GM20431 (cell line): ENCODE measurements around the gene IPCEF1.

Source experiments
- in situ Hi-C: fragments of 300-500 bp; cut with MseI, MboI; formaldehyde crosslinking; loops from one replicate; pipeline ENCODE4 v1.15.0; 2020; ENCODE audit warnings: low sequenced_read_pairs; ENCODE audit not compliant: unreplicated experiment

IPCEF1 gene

DNA sequence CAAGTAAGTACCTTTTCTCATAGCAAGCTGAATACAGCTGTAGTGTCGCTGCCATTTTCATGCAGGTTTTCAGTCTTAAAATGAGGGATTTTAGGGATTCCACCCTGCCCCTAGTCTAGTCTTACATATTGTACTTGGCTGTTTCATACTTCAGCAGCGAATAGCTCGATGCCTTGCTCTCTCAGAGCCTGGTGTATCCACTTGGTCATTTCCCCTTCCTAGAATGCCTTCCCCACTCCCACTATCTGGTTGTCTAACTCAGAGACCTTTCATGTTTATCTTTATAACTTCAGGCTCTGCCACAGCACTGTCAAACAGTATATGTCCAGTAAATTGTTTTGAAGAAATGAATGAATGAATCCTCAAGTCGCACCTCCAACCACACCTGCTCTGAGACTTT lies 21.1 kb upstream of the IPCEF1 start:
- in situ Hi-C loops = no loop called here

DNA sequence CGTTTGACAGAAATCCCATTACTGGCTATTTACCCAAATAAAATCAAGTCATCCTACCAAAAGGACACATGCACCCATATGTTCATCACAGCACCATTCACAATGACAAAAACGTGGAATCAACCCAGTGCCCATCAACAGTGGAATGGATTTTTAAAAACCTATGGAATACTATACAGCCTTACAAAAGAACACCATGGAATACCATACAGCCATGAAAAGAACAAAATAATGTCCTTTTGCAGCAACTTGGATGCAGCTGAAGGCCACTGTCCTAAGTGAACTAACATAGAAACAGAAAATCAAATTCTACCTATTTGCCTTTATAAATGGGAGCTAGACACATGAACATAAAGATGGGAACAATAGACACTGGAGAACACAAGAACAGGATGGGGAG lies 17.4 kb upstream of the IPCEF1 start:
- in situ Hi-C loops = no loop called here

DNA sequence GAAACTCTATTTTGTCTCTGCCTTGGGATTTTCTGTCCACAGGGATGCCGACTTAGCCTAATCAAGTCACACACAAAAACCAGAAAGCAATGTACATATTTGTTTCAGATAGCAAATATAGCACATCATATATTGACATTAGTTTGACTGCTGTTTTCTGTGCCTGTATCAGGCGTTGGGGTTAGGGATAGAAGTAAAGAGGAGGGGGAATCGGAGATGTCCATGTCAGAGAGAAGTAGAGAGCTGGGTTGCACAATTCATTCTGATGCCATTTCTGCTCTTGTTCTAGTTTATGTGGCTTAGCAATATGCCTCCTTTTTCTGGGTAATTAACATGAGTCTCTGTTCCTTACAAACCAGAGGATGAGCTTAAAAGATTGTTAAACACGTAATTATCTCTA lies 14.7 kb upstream of the IPCEF1 start:
- in situ Hi-C loops = no loop called here

GRCh38 chr6:154370545-154370944 lies 13.9 kb upstream of the IPCEF1 start:
- in situ Hi-C loops = no loop called here

DNA sequence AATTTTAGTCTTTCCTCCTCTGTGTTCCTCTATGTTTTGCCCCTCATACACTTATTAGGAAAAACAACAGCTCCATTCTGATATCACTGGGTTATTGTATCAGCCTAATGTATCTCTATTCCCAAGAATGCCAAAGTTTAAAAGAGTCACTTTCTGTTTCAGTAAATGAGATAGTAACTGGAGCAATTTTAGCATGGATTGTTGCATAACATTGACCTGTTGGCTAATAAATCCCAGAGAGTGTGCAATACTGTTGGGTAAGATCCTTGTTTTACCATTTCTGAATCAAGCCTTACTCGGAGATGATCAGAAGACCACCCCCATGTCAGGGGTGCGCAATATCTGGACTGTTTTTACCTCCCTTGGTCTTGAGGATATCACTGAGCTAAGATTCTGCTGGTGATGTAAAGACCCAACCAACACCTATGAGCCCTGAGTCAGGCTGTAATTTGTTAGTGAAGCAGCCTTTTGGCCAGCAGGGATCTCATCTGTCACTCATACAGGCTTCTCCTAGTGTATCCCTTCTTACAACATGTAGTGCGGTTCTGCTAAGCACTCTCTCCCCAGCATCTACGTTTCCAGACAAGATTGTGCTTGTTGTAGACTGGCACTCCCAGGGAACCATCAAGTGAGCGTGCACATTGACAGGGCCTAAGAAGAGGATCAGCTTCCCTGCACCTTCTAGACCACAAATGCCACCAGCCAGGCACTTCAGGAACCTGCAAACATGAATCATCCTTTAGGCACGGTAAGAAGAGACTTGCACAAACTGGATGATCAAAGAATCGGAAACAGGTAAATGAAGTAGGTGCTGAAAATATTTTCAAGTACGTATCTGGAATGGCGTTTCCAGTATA lies 11.5 kb upstream of the IPCEF1 start:
- in situ Hi-C loops = no loop called here

DNA sequence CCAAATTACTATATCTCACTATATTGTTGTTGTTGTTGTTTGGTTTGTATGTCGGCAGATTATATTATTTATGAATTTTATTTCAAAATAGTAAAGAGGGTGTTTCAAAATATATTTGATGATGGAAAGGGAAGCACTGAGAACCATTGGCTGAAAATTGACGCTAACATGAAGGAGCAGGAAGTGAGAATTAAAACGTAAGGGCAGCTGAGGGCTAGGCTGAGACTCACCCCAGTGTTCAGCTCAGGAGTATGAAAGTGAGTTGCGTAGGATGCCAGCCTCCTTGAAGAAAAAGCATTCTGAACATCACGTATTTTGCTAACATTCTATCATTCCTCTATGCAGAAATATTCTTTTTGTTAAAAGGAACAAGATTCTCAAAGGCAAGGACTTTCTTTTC lies 10.7 kb upstream of the IPCEF1 start:
- in situ Hi-C loops = no loop called here

DNA sequence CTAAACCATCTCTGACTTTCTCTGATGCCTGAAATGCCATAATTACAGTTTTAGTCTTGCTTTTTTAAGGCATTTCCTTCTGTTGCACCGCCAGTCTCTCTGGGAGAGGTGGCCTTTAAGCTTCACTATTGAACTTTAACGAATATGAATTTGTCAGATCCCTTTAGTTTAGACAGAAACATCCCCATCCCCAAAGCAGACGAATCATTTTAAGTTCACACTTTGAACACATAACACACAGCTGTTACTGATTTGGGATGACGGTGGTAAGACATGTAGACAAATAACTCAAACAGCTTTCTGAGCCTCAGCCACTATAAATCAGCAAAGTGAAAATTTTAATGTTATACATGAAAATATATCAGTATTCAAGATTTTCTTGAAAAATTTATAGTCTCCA lies 7.2 kb upstream of the IPCEF1 start:
- in situ Hi-C loops = no loop called here

- in situ Hi-C loops = no loop called here
Observed at GRCh38 chr6:154361476-154361875, 4.9 kb upstream of the IPCEF1 start.

DNA sequence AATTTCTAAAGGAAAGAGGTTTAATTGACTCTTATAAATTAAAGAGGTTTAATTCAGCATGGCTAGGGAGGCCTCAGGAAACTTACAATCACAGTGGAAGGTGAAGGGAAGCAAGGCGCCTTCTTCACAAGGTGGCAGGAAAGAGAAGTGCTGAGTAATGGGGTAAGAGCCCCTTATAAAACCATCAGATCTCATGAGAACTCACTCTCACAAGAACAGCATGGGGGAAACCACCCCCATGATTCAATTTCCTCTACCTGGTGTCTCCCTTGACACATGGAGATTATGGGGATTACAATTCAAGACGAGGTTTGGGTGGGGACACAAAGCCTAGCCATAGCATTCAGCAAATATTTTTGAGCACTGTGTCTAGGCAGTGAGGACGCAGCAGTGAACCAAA lies 3.9 kb upstream of the IPCEF1 start:
- in situ Hi-C loops = no loop called here

DNA sequence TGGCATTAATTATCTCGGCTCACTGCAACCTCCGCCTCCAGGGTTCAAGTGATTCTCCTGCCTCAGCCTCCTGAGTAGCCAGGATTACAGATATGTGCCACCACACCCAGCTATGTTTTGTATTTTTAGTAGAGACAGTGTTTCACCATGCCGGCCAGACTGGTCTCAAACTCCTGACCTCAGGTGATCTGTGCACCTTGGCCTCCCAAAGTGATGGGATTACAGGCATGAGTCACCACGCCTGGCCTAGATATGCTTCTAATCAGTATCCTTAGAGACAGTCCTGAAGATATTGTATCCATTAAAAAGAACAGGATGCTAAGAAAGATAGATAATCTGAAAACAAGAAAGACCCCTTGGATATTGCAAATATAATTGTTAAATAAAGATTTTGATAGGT lies 3.1 kb upstream of the IPCEF1 start:
- in situ Hi-C loops = no loop called here

DNA sequence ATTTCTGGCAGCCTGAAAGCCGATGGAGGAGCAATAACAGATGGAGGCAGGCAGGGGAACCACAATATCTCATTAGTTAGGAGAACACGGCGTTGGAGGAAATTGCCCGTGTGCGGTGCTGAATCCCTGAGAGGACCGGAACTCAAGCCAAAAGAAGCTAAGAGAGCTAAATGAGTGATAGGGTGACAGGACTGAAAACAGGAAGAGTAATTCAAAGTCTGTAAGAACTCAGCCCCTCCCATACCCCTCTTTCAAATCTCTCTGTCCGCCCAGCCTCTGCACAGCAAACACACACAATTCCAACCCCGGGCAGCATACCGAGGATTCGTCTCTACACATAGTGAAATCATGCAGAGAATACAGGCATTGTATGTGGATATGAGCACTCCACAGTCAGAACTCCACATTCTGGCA lies 2.6 kb upstream of the IPCEF1 start:
- in situ Hi-C loops = no loop called here

DNA sequence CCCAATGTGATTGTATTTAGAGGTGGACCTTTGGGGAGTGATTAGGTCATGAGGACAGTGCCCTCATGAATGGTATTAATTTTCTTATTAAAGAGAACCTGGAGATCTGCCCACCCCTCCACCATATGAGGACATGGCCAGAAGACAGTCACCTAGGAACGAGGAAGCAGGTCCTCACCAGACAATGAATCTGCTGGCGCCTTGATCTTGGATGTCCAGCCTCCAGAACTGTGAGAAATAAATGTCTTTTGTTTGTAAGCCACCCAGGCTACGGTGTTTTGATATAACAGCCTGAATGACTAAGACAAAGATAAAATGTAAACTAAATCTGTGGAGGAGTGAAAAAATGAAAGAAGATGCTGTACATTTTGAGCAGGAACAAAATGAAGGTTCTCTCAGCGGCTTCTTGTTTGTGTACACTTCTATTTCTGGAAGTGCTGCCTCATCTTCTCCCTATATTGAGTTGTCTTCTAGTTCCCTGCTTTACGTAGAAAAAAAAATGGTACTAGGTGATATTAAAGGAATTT lies 1.5 kb upstream of the IPCEF1 start:
- in situ Hi-C loops = no loop called here

GRCh38 chr6:154356113-154356512 lies 490 bp downstream of the IPCEF1 start:
- in situ Hi-C loops = no loop called here

DNA sequence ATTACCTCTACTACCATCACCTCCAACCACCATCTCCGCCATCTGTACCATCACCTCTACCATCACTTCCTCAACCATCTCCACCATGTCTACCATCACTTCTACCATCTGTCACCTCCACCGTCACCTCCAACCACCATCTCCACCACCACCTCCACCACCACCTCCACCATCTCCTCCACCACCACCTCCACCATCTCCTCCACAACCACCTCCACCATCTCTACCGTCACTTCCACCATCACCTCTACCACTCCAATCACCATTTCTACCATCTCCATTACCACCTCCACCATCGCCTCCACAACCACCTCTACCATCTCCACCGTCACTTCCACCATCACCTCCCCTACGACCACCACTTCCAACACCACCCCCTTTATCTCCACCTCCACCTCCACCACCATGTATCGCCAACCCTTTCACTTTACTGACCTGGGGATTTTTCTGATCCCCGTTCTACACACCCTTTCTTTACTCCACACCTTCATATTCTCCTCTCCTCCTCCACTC lies 2.3 kb downstream of the IPCEF1 start:
- in situ Hi-C loops = no loop called here

GRCh38 chr6:154353626-154354025 lies 3.0 kb downstream of the IPCEF1 start:
- in situ Hi-C loops = no loop called here

DNA sequence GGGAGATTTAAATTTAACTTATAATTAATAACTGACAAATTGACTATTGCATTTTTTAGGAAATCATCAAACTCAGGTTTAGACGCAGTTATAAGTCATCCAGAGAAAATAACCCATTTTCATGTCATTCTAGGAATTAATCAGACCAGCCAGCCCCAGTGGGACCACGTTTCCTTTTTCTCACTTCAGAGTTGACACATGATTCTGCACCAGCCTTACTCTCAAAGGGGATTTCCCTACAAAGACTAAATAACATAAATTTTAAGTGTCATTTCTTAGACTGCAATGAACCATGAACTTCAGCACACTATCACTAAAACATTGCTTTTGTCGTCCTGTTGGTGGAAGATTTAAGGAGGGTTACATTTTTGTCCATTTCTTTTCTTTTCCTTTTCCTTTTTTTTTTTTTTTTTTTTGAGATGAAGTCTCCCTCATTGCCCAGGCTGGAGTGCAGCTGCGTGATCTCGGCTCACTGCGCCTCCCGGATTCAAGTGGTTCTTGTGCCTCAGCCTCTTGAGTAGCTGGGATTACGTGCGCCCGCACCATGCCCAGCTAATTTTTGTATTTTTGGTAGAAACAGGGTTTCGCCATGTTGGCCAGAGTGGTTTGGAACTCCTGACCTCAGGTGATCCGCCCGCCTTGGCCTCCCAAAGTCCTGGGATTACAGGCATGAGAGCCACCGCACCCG lies 3.6 kb downstream of the IPCEF1 start:
- in situ Hi-C loops = no loop called here

DNA sequence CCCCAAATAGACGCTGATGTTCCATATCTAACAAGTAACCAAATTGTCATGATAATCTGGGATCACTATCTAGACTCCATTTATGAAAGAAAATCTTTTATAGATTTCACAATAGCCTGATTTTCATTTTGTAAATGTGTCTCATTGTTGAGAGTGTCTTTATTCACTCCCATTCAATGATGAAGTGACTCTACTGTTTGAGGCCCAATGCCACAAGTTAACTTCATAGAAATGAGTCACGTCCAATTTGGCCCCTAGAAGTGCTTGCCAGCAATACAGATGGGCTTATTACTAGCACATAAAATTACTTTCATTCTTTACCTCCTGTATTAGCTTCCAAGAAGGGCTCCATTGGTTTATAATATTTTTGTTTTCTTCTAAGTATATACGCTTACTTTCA lies 6.3 kb downstream of the IPCEF1 start:
- in situ Hi-C loops = no loop called here

GRCh38 chr6:154347981-154348380 lies 8.6 kb downstream of the IPCEF1 start:
- in situ Hi-C loops = no loop called here

- in situ Hi-C loops = no loop called here
Observed at GRCh38 chr6:154345811-154346210, 10.8 kb downstream of the IPCEF1 start.

- in situ Hi-C loops = no loop called here
Observed at GRCh38 chr6:154343473-154344308, 12.9 kb downstream of the IPCEF1 start.
